Keratinocyte (primary cell): Measurements from ENCODE around the gene LRFN3. TPM values are rescaled to one million over a fixed set of nuclear protein-coding genes. Genes with fewer than 3 reads are reported as not detected.

Source experiments
- DNase-seq: peaks from one replicate; pipeline ENCODE4 v3.0.0-alpha.2; 2011; ENCODE audit warnings: low read depth, missing footprints, low spot score
- FAIRE-seq: peaks from 2 replicates; lab custom pipeline; 2011; peaks lifted over from hg19 to GRCh38; lab: Jason Lieb, UNC
- H2AFZ ChIP-seq: 2 replicates; pipeline ENCODE4 v1.6.0; 2012; ENCODE audit warnings: low read length, control low read depth, inconsistent platforms; ENCODE audit not compliant: control insufficient read depth
- H3K27ac ChIP-seq: 2 replicates; pipeline ENCODE4 v1.5.1; 2011; ENCODE audit warnings: low read length; ENCODE audit not compliant: control insufficient read depth, insufficient read depth
- H3K27me3 ChIP-seq: 3 replicates; pipeline ENCODE4 v1.6.0; 2011; ENCODE audit warnings: low read length; ENCODE audit not compliant: control insufficient read depth, insufficient read depth; ENCODE audit errors: extremely low read depth
- H3K36me3 ChIP-seq, 2 experiments: 2 replicates in 1 of 2; 3 replicates in 1 of 2; pipeline ENCODE4 v1.5.1; 2011; ENCODE audit warnings: low read length in 2 of 2, mild to moderate bottlenecking in 1 of 2; ENCODE audit not compliant: control insufficient read depth in 2 of 2, insufficient read depth in 2 of 2; ENCODE audit errors: extremely low read depth in 1 of 2
- H3K4me1 ChIP-seq: 3 replicates; pipeline ENCODE4 v1.5.1; 2011; ENCODE audit warnings: low read length; ENCODE audit not compliant: control insufficient read depth, insufficient read depth; ENCODE audit errors: extremely low read depth
- H3K4me2 ChIP-seq: 3 replicates; pipeline ENCODE4 v1.6.0; 2011; ENCODE audit warnings: low read depth, low read length; ENCODE audit not compliant: control insufficient read depth, insufficient read depth; ENCODE audit errors: extremely low read depth
- H3K4me3 ChIP-seq, 3 experiments: fragments of 200-600 bp in 1 of 3; sonication (generic) in 1 of 3; 2 replicates in 2 of 3; 3 replicates in 1 of 3; pipeline ENCODE4 v1.5.1; 2011 to 2016; ENCODE audit warnings: low read length in 3 of 3, mild to moderate bottlenecking in 3 of 3, control low read depth in 2 of 3, inconsistent platforms in 1 of 3, low read depth in 1 of 3, mixed read lengths in 1 of 3, mixed run types in 1 of 3, moderate library complexity in 1 of 3; ENCODE audit not compliant: control insufficient read depth in 2 of 3, insufficient read depth in 2 of 3; ENCODE audit errors: extremely low read depth in 1 of 3
- H3K79me2 ChIP-seq: 2 replicates; pipeline ENCODE4 v1.6.0; 2012; ENCODE audit warnings: low read length; ENCODE audit not compliant: control insufficient read depth, insufficient read depth
- H3K9ac ChIP-seq: 3 replicates; pipeline ENCODE4 v1.6.0; 2011; ENCODE audit warnings: low read length; ENCODE audit not compliant: control insufficient read depth, insufficient read depth; ENCODE audit errors: extremely low read depth
- H3K9me1 ChIP-seq: 3 replicates; pipeline ENCODE4 v1.6.0; 2011; ENCODE audit warnings: low read length; ENCODE audit not compliant: control insufficient read depth, insufficient read depth; ENCODE audit errors: extremely low read depth
- H3K9me3 ChIP-seq: 2 replicates; pipeline ENCODE4 v1.5.1; 2012; ENCODE audit warnings: low read depth, low read length; ENCODE audit not compliant: control insufficient read depth
- H4K20me1 ChIP-seq: 3 replicates; pipeline ENCODE4 v1.6.0; 2011; ENCODE audit warnings: low read length; ENCODE audit not compliant: control insufficient read depth, insufficient read depth; ENCODE audit errors: extremely low read depth
- EZH2 ChIP-seq: IDR thresholded peaks from one replicate; pipeline ENCODE4 v1.6.1; 2012; ENCODE audit warnings: inconsistent platforms, mild to moderate bottlenecking, low read length, moderate library complexity
- dilution Hi-C: fragments of 300-500 bp; cut with MboI; formaldehyde crosslinking; loops from one replicate; pipeline ENCODE4 v1.7.0; 2020; ENCODE audit warnings: low sequenced_read_pairs; ENCODE audit not compliant: extremely low pct_ligation_motif_present
- polyA plus RNA-seq, 5 experiments: library from polyadenylated mRNA; depleted of rRNA in 3 of 5; stranded (reverse) in 3 of 5; stranded (forward) in 1 of 5; unstranded in 1 of 5; fragments of >200 nt; gene quantifications; 1 replicate in 1 of 5; 2 replicates in 3 of 5; 3 replicates in 1 of 5; pipeline versions ENCODE4 v1.2.1 to v1.2.3, GENCODE V29; 2011 to 2012; ENCODE audit warnings: missing spikeins in 2 of 5, low read depth in 1 of 5, low replicate concordance in 1 of 5
- TF ChIP-seq, protein P1 (sequence below), 3 experiments: IDR thresholded peaks in 1 of 3; conservative IDR thresholded peaks in 1 of 3; optimal IDR thresholded peaks in 1 of 3; 2 replicates in 2 of 3; 3 replicates in 1 of 3; pipeline versions ENCODE3 to v1.5.1; 2011; ENCODE audit warnings: low read length in 3 of 3, mild to moderate bottlenecking in 3 of 3, moderate library complexity in 2 of 3, control low read depth in 1 of 3, inconsistent platforms in 1 of 3; ENCODE audit not compliant: insufficient read depth in 2 of 3; ENCODE audit errors: extremely low read depth in 1 of 3

The LRFN3 gene
- polyA plus RNA-seq, 1 donor (not counting 4 experiments of a cell fraction or from before 2014, with no cell fraction given), result 0.73 TPM

DNA sequence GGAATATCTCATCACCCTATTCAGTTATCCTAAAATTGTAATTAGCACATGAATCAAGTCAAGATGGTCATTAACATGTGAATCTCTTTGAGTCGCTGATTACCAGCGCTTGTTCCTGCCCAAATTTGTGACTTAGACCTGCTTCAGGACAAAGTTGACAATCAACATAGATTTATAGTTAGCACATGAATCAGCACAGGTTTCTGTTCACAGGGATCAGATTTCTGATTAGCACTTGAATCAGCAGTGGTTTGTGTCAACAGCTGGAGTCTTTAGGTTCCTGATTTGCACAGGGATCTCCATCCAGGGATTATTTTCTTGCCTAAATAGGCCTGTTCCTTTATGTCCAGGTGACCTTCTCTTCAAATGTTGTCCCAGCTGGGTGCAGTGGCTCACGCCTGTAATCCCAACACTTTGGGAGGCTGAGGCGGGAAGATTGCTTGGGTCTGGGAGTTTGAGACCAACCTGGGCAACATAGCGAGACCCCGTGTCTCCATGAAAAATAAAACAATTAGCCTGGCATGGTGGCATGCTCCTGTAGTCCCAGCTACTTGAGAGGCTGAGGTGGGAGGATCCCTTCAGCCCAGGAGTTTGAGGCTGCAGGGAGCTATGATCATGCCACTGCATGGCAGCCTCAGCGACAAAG is 3.8 kb upstream of the LRFN3 start:
- H3K4me2 ChIP-seq, result no peak overlapping the region

DNA sequence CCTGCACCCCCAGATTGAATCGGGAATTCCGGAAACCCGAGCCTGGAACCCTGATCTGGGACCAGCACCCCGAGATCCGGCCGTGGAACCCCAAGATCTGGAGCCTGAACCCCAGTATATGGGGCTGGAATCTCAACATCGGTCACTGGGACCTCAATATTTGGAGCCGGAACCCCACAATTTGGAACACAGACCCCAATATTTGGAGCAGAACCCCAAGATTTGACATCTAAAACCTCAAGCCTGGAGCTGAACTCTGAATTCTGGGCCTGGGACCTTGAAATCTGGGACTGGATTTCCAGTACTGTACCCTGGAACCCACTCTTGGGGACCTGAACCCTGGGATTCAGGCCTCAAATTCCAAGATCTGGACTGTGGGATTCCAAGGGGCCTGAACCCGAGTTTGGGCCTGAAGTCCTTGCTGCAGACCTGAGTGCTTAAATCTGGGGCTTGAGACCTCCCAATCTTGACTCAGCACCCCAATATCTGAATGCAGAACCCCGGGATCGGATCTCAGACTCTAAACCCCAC is 629 bp downstream of the LRFN3 start:
- Histone ChIP-seq H4K20me1 (no peaks in the 10 kb centered on the region), H3K36me3 (peaks cover 0 to 1% of the 10 kb centered on the region in 2 experiments), H3K9me3 (no peaks in the 10 kb centered on the region), H2AFZ (no peak overlapping the region), H3K27ac (no peak overlapping the region), H3K9ac (peak overlapping the region; percentile 76), H3K4me1 (peaks cover 19% of the 10 kb centered on the region), H3K79me2 (peaks cover 9% of the 10 kb centered on the region), H3K9me1 (no peaks in the 10 kb centered on the region), H3K27me3 (no peaks in the 10 kb centered on the region), H3K4me3 (peak overlapping the region; percentile 60 to 89 (median 74)), H3K4me2 (peak overlapping the region; percentile 81)
- dilution Hi-C loops, result no loop called here
- no peak for TF ChIP-seq EZH2
- TF ChIP-seq, protein P1, sequence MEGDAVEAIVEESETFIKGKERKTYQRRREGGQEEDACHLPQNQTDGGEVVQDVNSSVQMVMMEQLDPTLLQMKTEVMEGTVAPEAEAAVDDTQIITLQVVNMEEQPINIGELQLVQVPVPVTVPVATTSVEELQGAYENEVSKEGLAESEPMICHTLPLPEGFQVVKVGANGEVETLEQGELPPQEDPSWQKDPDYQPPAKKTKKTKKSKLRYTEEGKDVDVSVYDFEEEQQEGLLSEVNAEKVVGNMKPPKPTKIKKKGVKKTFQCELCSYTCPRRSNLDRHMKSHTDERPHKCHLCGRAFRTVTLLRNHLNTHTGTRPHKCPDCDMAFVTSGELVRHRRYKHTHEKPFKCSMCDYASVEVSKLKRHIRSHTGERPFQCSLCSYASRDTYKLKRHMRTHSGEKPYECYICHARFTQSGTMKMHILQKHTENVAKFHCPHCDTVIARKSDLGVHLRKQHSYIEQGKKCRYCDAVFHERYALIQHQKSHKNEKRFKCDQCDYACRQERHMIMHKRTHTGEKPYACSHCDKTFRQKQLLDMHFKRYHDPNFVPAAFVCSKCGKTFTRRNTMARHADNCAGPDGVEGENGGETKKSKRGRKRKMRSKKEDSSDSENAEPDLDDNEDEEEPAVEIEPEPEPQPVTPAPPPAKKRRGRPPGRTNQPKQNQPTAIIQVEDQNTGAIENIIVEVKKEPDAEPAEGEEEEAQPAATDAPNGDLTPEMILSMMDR (optimal IDR thresholded peaks at IDR 0.05 in 1 of 3, IDR thresholded peaks at IDR 0.05 in 1 of 3, conservative IDR thresholded peaks at IDR 0.05 in 1 of 3; ENCODE audit: extremely low read depth in 1 of 3, insufficient read depth in 2 of 3, low read length in 3 of 3), result no peak
- no peak for FAIRE-seq
- DNase-seq, result no peak

More for the DNA sequence above, 3.8 kb upstream of the LRFN3 start:
- H2AFZ ChIP-seq, result no peak overlapping the region
- H4K20me1 ChIP-seq, result no peaks in the 10 kb centered on the region
- peaks cover 5% of the 10 kb centered on the region for H3K79me2 ChIP-seq
- dilution Hi-C loops, result no loop called here
- H3K4me1 ChIP-seq, result peaks cover 16% of the 10 kb centered on the region
- no peaks in the 10 kb centered on the region for H3K27me3 ChIP-seq
- no peaks in the 10 kb centered on the region for H3K9me3 ChIP-seq
- no peak for FAIRE-seq
- H3K4me3 ChIP-seq, result no peak overlapping the region
- DNase-seq, result no peak
- TF ChIP-seq EZH2, result no peak
- TF ChIP-seq, protein P1 (optimal IDR thresholded peaks at IDR 0.05 in 1 of 3, IDR thresholded peaks at IDR 0.05 in 1 of 3, conservative IDR thresholded peaks at IDR 0.05 in 1 of 3; ENCODE audit: extremely low read depth in 1 of 3, insufficient read depth in 2 of 3, low read length in 3 of 3), result no peak
- H3K27ac ChIP-seq, result no peak overlapping the region
- H3K9ac ChIP-seq, result no peak overlapping the region
- no peaks in the 10 kb centered on the region for H3K9me1 ChIP-seq
- no peaks in the 10 kb centered on the region for H3K36me3 ChIP-seq
